T-helper 2 cell (primary cell): ENCODE results near the gene GRAMD1B.
A peak's percentile ranks its signal among the peaks of the same experiment; 100 is the strongest.

Experiments used
- DNase-seq, 5 experiments: peaks; one replicate each; pipeline versions ENCODE4 v3.0.0 to v3.0.0-alpha.2; 2012 to 2022

The GRAMD1B gene

GRCh38 chr11:123409456-123410217, 20.4 kb upstream of the GRAMD1B start:
- no peak for DNase-seq

GRCh38 chr11:123410218-123410549, 19.9 kb upstream of the GRAMD1B start:
- DNase-seq, result no peak

- DNase-seq, result no peak
These were observed 16.4 kb upstream of the GRAMD1B start for GRCh38 chr11:123413636-123414035.

- no peak for DNase-seq
These were observed 13.5 kb upstream of the GRAMD1B start for GRCh38 chr11:123416566-123416965.

GRCh38 chr11:123418351-123419114, 11.5 kb upstream of the GRAMD1B start:
- no peak for DNase-seq

- no peak for DNase-seq
These were observed 10.2 kb upstream of the GRAMD1B start for GRCh38 chr11:123419731-123420452.

GRCh38 chr11:123421589-123421988, 8.5 kb upstream of the GRAMD1B start:
- DNase-seq, result no peak

- DNase-seq, result no peak
These were observed 4.7 kb upstream of the GRAMD1B start for GRCh38 chr11:123425367-123425766.

GRCh38 chr11:123426789-123427188, 3.3 kb upstream of the GRAMD1B start:
- DNase-seq, result no peak

- no peak for DNase-seq
These were observed 2.7 kb upstream of the GRAMD1B start for GRCh38 chr11:123427405-123427804.

GRCh38 chr11:123428116-123428715, 1.9 kb upstream of the GRAMD1B start:
- DNase-seq, result no peak

- no peak for DNase-seq
These were observed 733 bp upstream of the GRAMD1B start for GRCh38 chr11:123429336-123429735.

- DNase-seq, result peak; percentile 25 to 87 (median 38)
These were observed 840 bp downstream of the GRAMD1B start for GRCh38 chr11:123430721-123431497.

- DNase-seq, result peak in 1 of 5 experiments; percentile 32
These were observed 1.6 kb downstream of the GRAMD1B start for GRCh38 chr11:123431619-123432018.

GRCh38 chr11:123434262-123434661, 4.2 kb downstream of the GRAMD1B start:
- DNase-seq, result peak in 1 of 5 experiments; percentile 70

GRCh38 chr11:123434911-123435310, 4.8 kb downstream of the GRAMD1B start:
- no peak for DNase-seq

- DNase-seq, result peak in 1 of 5 experiments; percentile 53
These were observed 7.3 kb downstream of the GRAMD1B start for GRCh38 chr11:123437236-123437979.

GRCh38 chr11:123438131-123438627, 8.1 kb downstream of the GRAMD1B start:
- DNase-seq, result peak in 1 of 5 experiments; percentile 42

GRCh38 chr11:123439616-123440015, 9.5 kb downstream of the GRAMD1B start:
- DNase-seq, result peak in 1 of 5 experiments; percentile 60

- DNase-seq, result no peak
These were observed 11.1 kb downstream of the GRAMD1B start for GRCh38 chr11:123441161-123441560.
